ENCODE results near the gene MYO3B. TPM values are rescaled to one million over a fixed set of nuclear protein-coding genes. Genes with fewer than 3 reads are reported as not detected.
"Not testable (repeated sequence)": the region's sequence is repeated elsewhere in the genome, so short reads cannot be mapped to it uniquely, and the experiment has no call there.

Gene MYO3B
- polyA plus RNA-seq, 1 of the 3 experiments (the other 2 are of a cell fraction), result not detected

- TF ChIP-seq SMC3 (IDR thresholded peaks at IDR 0.05; ENCODE audit: low read depth, low read length), result no peak
These were observed 99.1 kb downstream of the MYO3B start (continued) for GRCh38 chr2:170276925-170277629.

DNA sequence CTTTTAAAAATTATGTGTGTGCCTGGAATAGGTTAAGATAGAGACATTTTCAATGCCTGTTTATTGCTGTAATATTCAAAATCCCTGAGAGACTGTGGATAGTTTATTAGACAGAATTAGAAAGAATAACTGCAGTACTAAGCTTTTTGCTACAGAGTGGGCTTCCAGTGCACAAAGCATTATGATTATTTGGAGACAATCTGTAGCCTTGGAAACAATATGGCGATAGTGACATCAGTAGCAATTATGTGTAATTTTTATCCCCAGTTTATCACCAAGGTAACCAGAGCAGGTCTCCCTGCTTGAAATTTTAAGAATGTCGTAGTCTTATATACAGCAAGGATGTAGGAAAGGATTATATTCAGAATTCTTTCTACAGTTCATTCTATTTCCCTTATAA is 100.0 kb downstream of the MYO3B start:
- H2AFZ ChIP-seq (ENCODE audit: low read depth), result no peak overlapping the region
- no peak overlapping the region for H3K9ac ChIP-seq
- no peak for DNase-seq
- no peaks in the 10 kb centered on the region for H3K9me2 ChIP-seq
- ChIA-PET POLR2A (no interaction called here), CTCF (interaction anchor here (1.2 kb wide), 1 partner anchor 32 kb away, joined by 3 read pairs; no protein-coding TSS in a partner anchor)
- no peaks in the 10 kb centered on the region for H4K20me1 ChIP-seq (ENCODE audit: insufficient read depth)
- TF ChIP-seq RAD21 (IDR thresholded peaks at IDR 0.05; ENCODE audit: low read length) (no peak), GATA2 (CRISPR knock-in tag; IDR thresholded peaks at IDR 0.05) (no peak), MEF2A (IDR thresholded peaks at IDR 0.05; ENCODE audit: borderline replicate concordance, low read depth) (no peak), FOXJ3 (CRISPR knock-in tag; IDR thresholded peaks at IDR 0.05) (no peak), ELF1 (IDR thresholded peaks at IDR 0.05) (no peak), RXRA (IDR thresholded peaks at IDR 0.05; ENCODE audit: borderline replicate concordance, low read depth) (no peak)
- TF ChIP-seq, protein P1, sequence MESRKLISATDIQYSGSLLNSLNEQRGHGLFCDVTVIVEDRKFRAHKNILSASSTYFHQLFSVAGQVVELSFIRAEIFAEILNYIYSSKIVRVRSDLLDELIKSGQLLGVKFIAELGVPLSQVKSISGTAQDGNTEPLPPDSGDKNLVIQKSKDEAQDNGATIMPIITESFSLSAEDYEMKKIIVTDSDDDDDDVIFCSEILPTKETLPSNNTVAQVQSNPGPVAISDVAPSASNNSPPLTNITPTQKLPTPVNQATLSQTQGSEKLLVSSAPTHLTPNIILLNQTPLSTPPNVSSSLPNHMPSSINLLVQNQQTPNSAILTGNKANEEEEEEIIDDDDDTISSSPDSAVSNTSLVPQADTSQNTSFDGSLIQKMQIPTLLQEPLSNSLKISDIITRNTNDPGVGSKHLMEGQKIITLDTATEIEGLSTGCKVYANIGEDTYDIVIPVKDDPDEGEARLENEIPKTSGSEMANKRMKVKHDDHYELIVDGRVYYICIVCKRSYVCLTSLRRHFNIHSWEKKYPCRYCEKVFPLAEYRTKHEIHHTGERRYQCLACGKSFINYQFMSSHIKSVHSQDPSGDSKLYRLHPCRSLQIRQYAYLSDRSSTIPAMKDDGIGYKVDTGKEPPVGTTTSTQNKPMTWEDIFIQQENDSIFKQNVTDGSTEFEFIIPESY (IDR thresholded peaks at IDR 0.05; ENCODE audit: borderline replicate concordance, low read depth), result no peak
- H3K4me1 ChIP-seq (ENCODE audit: control insufficient read depth in 1 of 2, insufficient read depth in 2 of 2, low read depth in 1 of 2, low read length in 1 of 2), result peaks cover 0 to 8% of the 10 kb centered on the region in 2 experiments; a peak in 2 of 4 replicates
- H3K4me2 ChIP-seq, result no peak overlapping the region
- H3K36me3 ChIP-seq (replicated peaks in 1 of 2; ENCODE audit: control insufficient read depth in 1 of 2, insufficient read depth in 2 of 2, low read length in 1 of 2), result no peaks in the 10 kb centered on the region
- no peak overlapping the region for H3K27ac ChIP-seq (ENCODE audit: low read depth in 2 of 2, low read length in 1 of 2)
- WGBS (ENCODE audit: low lambda C conversion rate), result 44% methylated on average over 2 of the region's 2 CpGs
- no peaks in the 10 kb centered on the region for H3K79me2 ChIP-seq (ENCODE audit: insufficient read depth)
- H3K9me3 ChIP-seq, result no peaks in the 10 kb centered on the region
- H3K27me3 ChIP-seq (ENCODE audit: insufficient read depth), result no peaks in the 10 kb centered on the region
- no peaks in the 10 kb centered on the region for H3F3A ChIP-seq (replicated peaks; ENCODE audit: insufficient read depth)
- no peak overlapping the region for H3K4me3 ChIP-seq (ENCODE audit: low read depth in 2 of 2, low read length in 1 of 2)

- POLR2A ChIA-PET; H3K4me3 ChIP-seq (ENCODE audit: low read depth in 2 of 2, low read length in 1 of 2); H3K36me3 ChIP-seq (replicated peaks in 1 of 2; ENCODE audit: control insufficient read depth in 1 of 2, insufficient read depth in 2 of 2, low read length in 1 of 2); H3F3A ChIP-seq (replicated peaks; ENCODE audit: insufficient read depth); H3K27me3 ChIP-seq (ENCODE audit: insufficient read depth); H3K9me3 ChIP-seq; H3K9ac ChIP-seq; H3K27ac ChIP-seq (ENCODE audit: low read depth in 2 of 2, low read length in 1 of 2); H3K4me1 ChIP-seq (ENCODE audit: control insufficient read depth in 1 of 2, insufficient read depth in 2 of 2, low read depth in 1 of 2, low read length in 1 of 2); DNase-seq; H4K20me1 ChIP-seq (ENCODE audit: insufficient read depth); H3K79me2 ChIP-seq (ENCODE audit: insufficient read depth); H2AFZ ChIP-seq (ENCODE audit: low read depth); H3K4me2 ChIP-seq; H3K9me2 ChIP-seq: not testable (repeated sequence)
- CTCF ChIA-PET, result interaction anchor here (1.6 kb wide), 1 partner anchor 44 kb away, joined by 4 read pairs; no protein-coding TSS in a partner anchor
- 37% methylated on average over 2 of the region's 2 CpGs for WGBS (ENCODE audit: low lambda C conversion rate)
These were observed 101.7 kb downstream of the MYO3B start for GRCh38 chr2:170279615-170280014.

All from SK-N-SH (cell line).